WTC11 (cell line): ENCODE results near the gene FADD.

Source experiments
- NFE2L1 ChIP-seq: sonication (generic); formaldehyde crosslinking; IDR thresholded peaks from 2 replicates; pipeline ENCODE4 v1.8.1; 2023; ENCODE audit warnings: missing genetic modification reagents
- SP1 ChIP-seq: sonication (generic); formaldehyde crosslinking; conservative IDR thresholded peaks from 2 replicates; pipeline ENCODE4 v1.8.1; 2022; ENCODE audit warnings: missing genetic modification reagents

DNA sequence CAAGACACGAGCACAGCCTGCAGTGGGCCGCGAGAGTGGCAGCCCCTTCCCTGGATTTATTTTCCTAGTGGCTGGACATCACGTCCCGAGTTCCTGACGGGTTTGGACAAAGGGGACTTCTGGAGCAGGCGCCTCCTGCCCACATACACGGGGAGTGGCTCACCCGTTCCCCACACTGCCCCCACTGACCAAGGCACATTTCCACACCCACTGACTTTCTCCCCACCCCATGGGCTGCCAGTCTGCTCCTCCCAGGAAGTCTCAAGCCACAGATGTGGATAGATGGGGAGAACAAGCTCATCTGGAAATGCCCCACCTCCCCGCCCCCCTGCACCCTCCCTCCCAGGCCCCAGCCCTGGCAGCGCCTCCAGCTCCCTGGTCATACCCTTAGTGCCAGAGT, 34.0 kb upstream of the FADD start:
- no peak for TF ChIP-seq SP1 (CRISPR knock-in tag)
- no peak for TF ChIP-seq NFE2L1
